Keratinocyte (primary cell): ENCODE data around the gene PAM16. TPM values are rescaled to one million over a fixed set of nuclear protein-coding genes. Genes with fewer than 3 reads are reported as not detected.

ENCODE experiments used
- DNase-seq: peaks from one replicate; pipeline ENCODE4 v3.0.0-alpha.2; 2011; ENCODE audit warnings: low read depth, missing footprints, low spot score
- FAIRE-seq: peaks from 2 replicates; lab custom pipeline; 2011; peaks lifted over from hg19 to GRCh38; lab: Jason Lieb, UNC
- H2AFZ ChIP-seq: 2 replicates; pipeline ENCODE4 v1.6.0; 2012; ENCODE audit warnings: low read length, control low read depth, inconsistent platforms; ENCODE audit not compliant: control insufficient read depth
- H3K27ac ChIP-seq: 2 replicates; pipeline ENCODE4 v1.5.1; 2011; ENCODE audit warnings: low read length; ENCODE audit not compliant: control insufficient read depth, insufficient read depth
- H3K27me3 ChIP-seq: 3 replicates; pipeline ENCODE4 v1.6.0; 2011; ENCODE audit warnings: low read length; ENCODE audit not compliant: control insufficient read depth, insufficient read depth; ENCODE audit errors: extremely low read depth
- H3K36me3 ChIP-seq, 2 experiments: 2 replicates in 1 of 2; 3 replicates in 1 of 2; pipeline ENCODE4 v1.5.1; 2011; ENCODE audit warnings: low read length in 2 of 2, mild to moderate bottlenecking in 1 of 2; ENCODE audit not compliant: control insufficient read depth in 2 of 2, insufficient read depth in 2 of 2; ENCODE audit errors: extremely low read depth in 1 of 2
- H3K4me1 ChIP-seq: 3 replicates; pipeline ENCODE4 v1.5.1; 2011; ENCODE audit warnings: low read length; ENCODE audit not compliant: control insufficient read depth, insufficient read depth; ENCODE audit errors: extremely low read depth
- H3K4me2 ChIP-seq: 3 replicates; pipeline ENCODE4 v1.6.0; 2011; ENCODE audit warnings: low read depth, low read length; ENCODE audit not compliant: control insufficient read depth, insufficient read depth; ENCODE audit errors: extremely low read depth
- H3K4me3 ChIP-seq, 3 experiments: fragments of 200-600 bp in 1 of 3; sonication (generic) in 1 of 3; 2 replicates in 2 of 3; 3 replicates in 1 of 3; pipeline ENCODE4 v1.5.1; 2011 to 2016; ENCODE audit warnings: low read length in 3 of 3, mild to moderate bottlenecking in 3 of 3, control low read depth in 2 of 3, inconsistent platforms in 1 of 3, low read depth in 1 of 3, mixed read lengths in 1 of 3, mixed run types in 1 of 3, moderate library complexity in 1 of 3; ENCODE audit not compliant: control insufficient read depth in 2 of 3, insufficient read depth in 2 of 3; ENCODE audit errors: extremely low read depth in 1 of 3
- H3K79me2 ChIP-seq: 2 replicates; pipeline ENCODE4 v1.6.0; 2012; ENCODE audit warnings: low read length; ENCODE audit not compliant: control insufficient read depth, insufficient read depth
- H3K9ac ChIP-seq: 3 replicates; pipeline ENCODE4 v1.6.0; 2011; ENCODE audit warnings: low read length; ENCODE audit not compliant: control insufficient read depth, insufficient read depth; ENCODE audit errors: extremely low read depth
- H3K9me1 ChIP-seq: 3 replicates; pipeline ENCODE4 v1.6.0; 2011; ENCODE audit warnings: low read length; ENCODE audit not compliant: control insufficient read depth, insufficient read depth; ENCODE audit errors: extremely low read depth
- H3K9me3 ChIP-seq: 2 replicates; pipeline ENCODE4 v1.5.1; 2012; ENCODE audit warnings: low read depth, low read length; ENCODE audit not compliant: control insufficient read depth
- H4K20me1 ChIP-seq: 3 replicates; pipeline ENCODE4 v1.6.0; 2011; ENCODE audit warnings: low read length; ENCODE audit not compliant: control insufficient read depth, insufficient read depth; ENCODE audit errors: extremely low read depth
- EZH2 ChIP-seq: IDR thresholded peaks from one replicate; pipeline ENCODE4 v1.6.1; 2012; ENCODE audit warnings: inconsistent platforms, mild to moderate bottlenecking, low read length, moderate library complexity
- dilution Hi-C: fragments of 300-500 bp; cut with MboI; formaldehyde crosslinking; loops from one replicate; pipeline ENCODE4 v1.7.0; 2020; ENCODE audit warnings: low sequenced_read_pairs; ENCODE audit not compliant: extremely low pct_ligation_motif_present
- polyA plus RNA-seq, 5 experiments: library from polyadenylated mRNA; depleted of rRNA in 3 of 5; stranded (reverse) in 3 of 5; stranded (forward) in 1 of 5; unstranded in 1 of 5; fragments of >200 nt; gene quantifications; 1 replicate in 1 of 5; 2 replicates in 3 of 5; 3 replicates in 1 of 5; pipeline versions ENCODE4 v1.2.1 to v1.2.3, GENCODE V29; 2011 to 2012; ENCODE audit warnings: missing spikeins in 2 of 5, low read depth in 1 of 5, low replicate concordance in 1 of 5
- TF ChIP-seq, protein P1 (sequence below), 3 experiments: IDR thresholded peaks in 1 of 3; conservative IDR thresholded peaks in 1 of 3; optimal IDR thresholded peaks in 1 of 3; 2 replicates in 2 of 3; 3 replicates in 1 of 3; pipeline versions ENCODE3 to v1.5.1; 2011; ENCODE audit warnings: low read length in 3 of 3, mild to moderate bottlenecking in 3 of 3, moderate library complexity in 2 of 3, control low read depth in 1 of 3, inconsistent platforms in 1 of 3; ENCODE audit not compliant: insufficient read depth in 2 of 3; ENCODE audit errors: extremely low read depth in 1 of 3

PAM16 gene
- polyA plus RNA-seq, 1 donor (not counting 4 experiments of a cell fraction or from before 2014, with no cell fraction given): 32.7 TPM

DNA sequence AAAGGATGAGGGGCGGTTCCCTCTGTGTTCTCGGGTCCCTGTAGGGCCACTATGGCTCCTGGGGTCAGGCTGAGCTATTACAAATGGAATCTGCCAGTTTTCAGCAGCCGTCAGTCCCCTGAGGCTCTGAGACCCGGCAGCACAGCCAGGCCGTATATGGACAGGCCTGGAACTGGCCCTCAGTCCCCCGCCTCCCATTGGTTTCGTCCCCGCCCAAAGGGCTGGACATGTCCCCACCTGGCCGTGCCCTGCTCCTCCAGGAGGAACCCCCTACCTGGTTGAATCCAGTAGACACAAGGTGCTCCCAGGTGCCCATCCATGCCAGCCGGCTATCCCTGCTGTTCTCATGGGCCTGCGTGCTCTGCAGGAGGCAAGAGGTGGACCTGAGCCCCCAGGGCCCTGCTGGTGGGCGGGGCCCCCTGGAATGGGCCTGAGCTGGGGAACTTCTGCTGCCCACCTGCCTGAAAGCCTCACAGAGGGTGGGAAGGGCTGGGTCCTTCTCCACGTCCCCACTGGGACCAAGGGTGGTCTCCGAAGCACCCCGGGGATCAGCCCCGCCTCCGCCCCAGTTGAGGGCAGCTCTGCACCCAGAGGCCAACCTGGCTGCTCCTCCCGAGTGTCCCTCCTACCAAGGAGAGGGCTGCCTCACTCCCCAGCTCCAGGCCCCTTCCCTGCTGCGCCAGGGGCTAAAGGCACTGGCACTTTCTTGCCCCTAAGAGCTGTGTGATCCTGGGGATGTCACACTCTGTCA lies 37.3 kb upstream of the PAM16 start:
- H3K4me2 ChIP-seq: no peak overlapping the region
- H3K9ac ChIP-seq: no peak overlapping the region
- H3K79me2 ChIP-seq: no peaks in the 10 kb centered on the region
- no peak overlapping the region for H2AFZ ChIP-seq
- DNase-seq (no peak), FAIRE-seq (no peak)
- H3K36me3 ChIP-seq: peaks cover 9 to 27% of the 10 kb centered on the region in 2 experiments
- no peak overlapping the region for H3K4me3 ChIP-seq
- H3K27ac ChIP-seq: no peak overlapping the region
- no peak for TF ChIP-seq EZH2
- TF ChIP-seq, protein P1, sequence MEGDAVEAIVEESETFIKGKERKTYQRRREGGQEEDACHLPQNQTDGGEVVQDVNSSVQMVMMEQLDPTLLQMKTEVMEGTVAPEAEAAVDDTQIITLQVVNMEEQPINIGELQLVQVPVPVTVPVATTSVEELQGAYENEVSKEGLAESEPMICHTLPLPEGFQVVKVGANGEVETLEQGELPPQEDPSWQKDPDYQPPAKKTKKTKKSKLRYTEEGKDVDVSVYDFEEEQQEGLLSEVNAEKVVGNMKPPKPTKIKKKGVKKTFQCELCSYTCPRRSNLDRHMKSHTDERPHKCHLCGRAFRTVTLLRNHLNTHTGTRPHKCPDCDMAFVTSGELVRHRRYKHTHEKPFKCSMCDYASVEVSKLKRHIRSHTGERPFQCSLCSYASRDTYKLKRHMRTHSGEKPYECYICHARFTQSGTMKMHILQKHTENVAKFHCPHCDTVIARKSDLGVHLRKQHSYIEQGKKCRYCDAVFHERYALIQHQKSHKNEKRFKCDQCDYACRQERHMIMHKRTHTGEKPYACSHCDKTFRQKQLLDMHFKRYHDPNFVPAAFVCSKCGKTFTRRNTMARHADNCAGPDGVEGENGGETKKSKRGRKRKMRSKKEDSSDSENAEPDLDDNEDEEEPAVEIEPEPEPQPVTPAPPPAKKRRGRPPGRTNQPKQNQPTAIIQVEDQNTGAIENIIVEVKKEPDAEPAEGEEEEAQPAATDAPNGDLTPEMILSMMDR (optimal IDR thresholded peaks at IDR 0.05 in 1 of 3, IDR thresholded peaks at IDR 0.05 in 1 of 3, conservative IDR thresholded peaks at IDR 0.05 in 1 of 3; ENCODE audit: extremely low read depth in 1 of 3, insufficient read depth in 2 of 3, low read length in 3 of 3): no peak
- H3K27me3 ChIP-seq: no peaks in the 10 kb centered on the region
- no peaks in the 10 kb centered on the region for H3K9me3 ChIP-seq
- H4K20me1 ChIP-seq: peaks cover 3% of the 10 kb centered on the region
- dilution Hi-C loops: no loop called here
- H3K9me1 ChIP-seq: no peaks in the 10 kb centered on the region
- peaks cover 11% of the 10 kb centered on the region for H3K4me1 ChIP-seq

DNA sequence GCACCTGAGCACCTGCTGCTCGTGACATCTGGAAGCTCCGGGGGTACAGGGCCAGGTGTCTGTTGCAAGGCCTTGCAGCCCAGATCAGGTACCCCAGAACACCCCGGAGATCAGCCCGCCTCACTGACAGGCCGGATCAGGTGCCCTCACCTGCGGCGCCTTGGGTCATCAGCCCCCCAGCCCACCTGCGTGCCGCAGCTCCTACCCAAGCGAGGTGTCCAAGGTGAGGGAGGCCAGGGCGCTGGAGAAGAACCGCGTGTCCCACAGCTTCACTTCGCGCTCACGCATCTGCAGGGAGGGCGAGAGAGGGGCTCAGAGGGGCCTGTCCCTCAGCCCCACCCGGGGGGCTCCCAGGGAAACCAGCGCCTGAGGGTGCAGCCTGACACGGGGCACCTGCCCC lies 36.7 kb upstream of the PAM16 start:
- no peak overlapping the region for H3K9ac ChIP-seq
- dilution Hi-C loops: no loop called here
- no peaks in the 10 kb centered on the region for H3K9me1 ChIP-seq
- H4K20me1 ChIP-seq: peaks cover 3% of the 10 kb centered on the region
- H3K79me2 ChIP-seq: no peaks in the 10 kb centered on the region
- H3K36me3 ChIP-seq: peaks cover 3 to 28% of the 10 kb centered on the region in 2 experiments
- H3K4me3 ChIP-seq: no peak overlapping the region
- no peak overlapping the region for H3K27ac ChIP-seq
- no peaks in the 10 kb centered on the region for H3K9me3 ChIP-seq
- H2AFZ ChIP-seq: no peak overlapping the region
- H3K4me2 ChIP-seq: no peak overlapping the region
- no peak for DNase-seq
- TF ChIP-seq, protein P1 (optimal IDR thresholded peaks at IDR 0.05 in 1 of 3, IDR thresholded peaks at IDR 0.05 in 1 of 3, conservative IDR thresholded peaks at IDR 0.05 in 1 of 3; ENCODE audit: extremely low read depth in 1 of 3, insufficient read depth in 2 of 3, low read length in 3 of 3): no peak
- no peak for TF ChIP-seq EZH2
- FAIRE-seq: no peak
- no peaks in the 10 kb centered on the region for H3K27me3 ChIP-seq
- H3K4me1 ChIP-seq: peaks cover 5% of the 10 kb centered on the region
